NCI-H1105 treated with DMSO at 0.1 percent for 48 hours (cell line): ENCODE results near the gene PALS1.
A peak's percentile ranks its signal among the peaks of the same experiment; 100 is the strongest.
"Not testable (repeated sequence)": the region's sequence is repeated elsewhere in the genome, so short reads cannot be mapped to it uniquely, and the experiment has no call there.

Experiments
- DNase-seq: peaks from one replicate; lab custom pipeline; 2025; lab: John Stamatoyannopoulos, UW

Gene PALS1

DNA sequence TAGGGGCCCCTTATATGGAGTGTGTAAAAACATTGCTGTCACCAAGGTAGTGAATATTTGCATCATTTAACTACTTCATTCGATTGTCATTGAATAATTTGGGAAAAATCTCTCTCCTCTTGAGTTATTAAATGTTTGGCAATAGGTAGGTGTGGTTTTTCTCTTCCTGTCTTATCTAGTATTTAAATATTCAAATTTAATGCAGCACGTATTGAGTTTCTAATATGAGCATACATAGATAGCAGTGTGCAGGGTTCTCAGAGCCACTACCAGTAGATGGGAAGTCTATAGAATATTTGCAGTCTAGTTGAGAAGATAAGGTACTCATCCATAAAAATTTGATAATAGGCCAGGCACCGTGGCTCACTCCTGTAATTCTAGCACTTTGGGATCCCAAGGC is 16.7 kb downstream of the PALS1 start:
- DNase-seq = no peak

DNA sequence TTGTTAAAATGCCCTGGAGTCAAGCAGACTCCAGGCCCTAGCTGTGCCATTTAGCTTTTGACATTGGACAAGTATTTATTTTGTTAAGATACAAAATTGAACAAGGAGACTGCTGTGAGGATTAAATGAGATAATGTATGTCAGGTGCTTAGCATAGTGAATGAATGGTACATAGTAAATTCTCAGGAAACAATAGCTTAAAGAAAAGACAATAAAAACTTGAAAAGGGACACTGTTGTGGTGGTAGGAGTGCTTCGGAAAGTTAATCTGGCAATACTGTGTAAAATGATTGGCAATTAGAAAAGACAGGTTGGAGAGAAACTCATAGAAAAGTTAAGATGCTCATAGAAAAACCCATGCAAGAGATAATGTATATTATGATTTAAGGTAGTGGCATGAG is 19.7 kb downstream of the PALS1 start:
- DNase-seq = no peak

DNA sequence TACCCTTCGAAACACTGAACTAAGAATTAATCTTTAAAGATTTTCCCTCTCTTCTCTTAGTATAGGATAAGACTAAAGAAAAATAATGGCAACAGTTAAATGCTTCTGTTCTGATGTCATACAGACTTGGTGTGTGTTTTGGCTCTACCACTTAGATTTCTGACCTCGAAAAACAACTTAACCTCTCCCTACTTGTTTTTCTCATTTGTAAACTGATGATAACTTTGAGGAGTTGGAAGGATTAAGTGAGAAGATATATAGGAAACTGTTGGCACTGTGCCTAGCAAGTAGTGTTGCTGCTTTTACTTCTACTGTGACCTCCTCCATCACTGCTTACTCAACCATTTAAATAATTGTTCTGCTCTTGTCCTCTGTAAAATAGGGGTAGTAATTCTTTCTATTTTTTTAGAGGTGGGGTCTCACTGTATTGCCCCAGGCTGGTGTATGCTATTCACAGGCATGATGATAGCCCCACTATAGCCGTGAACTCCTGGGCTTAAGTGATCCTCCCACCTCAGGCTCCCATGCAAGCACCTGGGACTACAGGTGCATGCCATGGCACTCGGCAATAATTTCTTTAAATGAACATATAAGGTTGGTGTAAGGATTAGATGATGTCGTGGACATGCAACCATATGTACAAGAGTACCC is 22.4 kb downstream of the PALS1 start:
- no peak for DNase-seq

DNA sequence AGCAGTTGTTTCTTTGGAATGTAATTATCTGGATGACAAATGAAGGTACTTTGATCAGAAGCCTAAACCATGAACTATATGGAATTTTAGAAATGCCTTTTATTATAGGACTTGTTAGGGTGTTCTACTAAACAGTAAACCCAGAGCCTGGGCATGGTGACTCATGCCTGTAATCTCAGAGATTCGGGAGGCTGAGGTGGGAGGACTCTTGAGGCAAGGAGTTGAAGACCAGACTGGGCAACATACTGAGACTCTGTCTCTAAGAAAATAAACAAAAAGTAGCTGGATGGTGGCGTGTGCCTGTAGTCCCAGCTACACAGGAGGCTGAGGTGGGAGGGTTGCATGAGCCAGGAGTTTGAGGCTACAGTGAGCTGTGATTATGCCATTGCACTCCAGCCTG is 23.9 kb downstream of the PALS1 start:
- DNase-seq = no peak

DNA sequence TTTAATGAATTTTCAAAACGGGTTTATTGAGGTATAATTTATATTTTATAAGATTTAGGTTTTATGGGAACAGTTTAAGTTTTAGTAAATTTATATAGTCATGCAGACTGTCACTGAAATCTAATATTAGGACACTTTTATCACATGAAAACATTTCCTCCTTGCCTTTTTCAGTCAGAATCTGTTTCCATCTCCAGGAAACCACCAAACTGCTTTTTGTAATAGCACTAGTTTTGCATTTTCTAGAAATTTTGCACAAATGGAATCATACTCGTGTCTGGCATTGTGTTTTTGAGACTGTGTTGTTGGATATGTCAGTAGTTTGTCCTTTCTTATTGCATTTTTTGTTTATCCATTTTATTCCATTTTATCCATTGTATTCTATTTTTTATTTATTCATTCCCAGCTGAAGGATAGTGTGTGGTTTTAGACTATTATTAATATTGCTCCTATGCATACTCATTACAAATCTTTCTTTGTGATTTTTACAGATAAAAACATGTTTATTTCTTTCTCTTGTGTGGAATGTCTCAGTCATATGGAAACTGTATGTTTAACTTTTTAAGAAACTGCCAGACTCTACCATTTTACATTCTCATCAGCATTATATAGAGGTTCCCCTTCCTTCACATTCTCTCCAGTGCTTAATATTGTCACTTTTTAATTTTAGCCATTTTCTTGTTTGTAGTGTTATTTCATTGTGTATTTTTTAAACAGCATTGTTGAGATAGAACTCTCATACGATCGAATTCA is 26.5 kb downstream of the PALS1 start:
- DNase-seq = no peak

DNA sequence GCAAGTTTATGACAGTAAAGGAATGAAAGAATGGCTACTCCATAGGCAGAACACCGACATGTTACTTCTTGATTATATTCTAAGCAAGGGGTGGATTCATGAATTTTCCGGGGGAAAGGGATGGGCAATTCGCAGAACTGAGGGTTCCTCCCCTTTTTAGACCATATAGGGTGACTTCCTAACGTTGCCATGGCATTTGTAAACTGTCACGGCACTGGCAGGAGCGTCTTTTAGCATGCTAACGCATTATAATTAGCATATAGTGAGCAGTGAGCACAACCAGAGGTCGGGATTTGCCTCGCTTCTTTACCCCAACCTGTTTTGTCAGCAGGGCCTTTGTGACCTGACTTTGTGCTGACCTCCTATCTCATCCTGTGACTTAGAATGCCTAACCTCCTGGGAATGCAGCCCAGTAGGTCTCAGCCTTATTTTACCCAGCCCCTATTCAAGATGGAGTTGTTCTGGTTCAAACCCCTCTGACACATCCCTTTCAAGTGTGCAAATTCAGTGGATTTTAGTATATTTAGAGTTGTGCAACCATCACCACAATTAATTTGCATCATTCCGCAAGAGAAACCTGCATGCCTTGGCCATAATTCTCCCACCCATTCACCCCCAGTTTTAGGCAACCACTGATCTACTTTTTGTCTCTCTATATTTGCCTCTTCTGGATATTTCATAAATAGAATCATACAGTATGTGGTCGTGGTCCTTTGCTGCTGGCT is 27.4 kb downstream of the PALS1 start:
- no peak for DNase-seq

DNA sequence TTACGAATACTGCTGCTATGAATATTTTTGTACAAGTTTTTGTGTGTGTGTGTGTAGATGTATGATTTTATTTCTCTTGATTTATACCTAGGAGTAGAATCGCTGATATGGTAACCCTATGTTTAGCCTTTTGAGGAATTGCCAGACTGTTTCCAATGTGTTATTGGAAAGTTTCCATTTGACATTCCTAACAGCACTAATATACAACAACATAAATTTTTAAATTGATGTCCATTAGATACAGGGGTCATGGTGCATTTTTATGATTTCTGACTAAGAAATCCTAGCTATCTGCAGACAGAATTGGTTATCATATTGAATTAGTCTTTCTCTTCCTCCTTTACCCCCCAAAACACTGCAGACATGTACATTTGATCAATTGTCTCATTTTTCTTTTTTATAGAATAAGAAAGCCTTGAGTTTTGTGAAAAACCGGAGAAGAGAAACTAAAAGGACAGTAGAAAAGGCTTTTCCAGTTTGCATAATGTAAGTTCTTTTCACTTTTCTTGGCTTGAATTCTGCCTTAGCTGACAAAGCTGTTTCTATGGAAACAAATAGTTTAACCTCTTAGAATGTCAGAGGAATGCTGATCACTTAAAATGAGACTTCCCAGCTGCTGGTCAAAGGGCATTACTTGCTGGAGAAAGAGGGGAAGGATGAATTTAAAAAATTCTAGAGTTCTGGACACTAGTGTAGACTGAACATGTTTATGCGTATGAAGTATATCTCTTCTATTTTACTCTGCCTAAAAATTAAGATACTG is 28.2 kb downstream of the PALS1 start:
- DNase-seq = no peak

DNA sequence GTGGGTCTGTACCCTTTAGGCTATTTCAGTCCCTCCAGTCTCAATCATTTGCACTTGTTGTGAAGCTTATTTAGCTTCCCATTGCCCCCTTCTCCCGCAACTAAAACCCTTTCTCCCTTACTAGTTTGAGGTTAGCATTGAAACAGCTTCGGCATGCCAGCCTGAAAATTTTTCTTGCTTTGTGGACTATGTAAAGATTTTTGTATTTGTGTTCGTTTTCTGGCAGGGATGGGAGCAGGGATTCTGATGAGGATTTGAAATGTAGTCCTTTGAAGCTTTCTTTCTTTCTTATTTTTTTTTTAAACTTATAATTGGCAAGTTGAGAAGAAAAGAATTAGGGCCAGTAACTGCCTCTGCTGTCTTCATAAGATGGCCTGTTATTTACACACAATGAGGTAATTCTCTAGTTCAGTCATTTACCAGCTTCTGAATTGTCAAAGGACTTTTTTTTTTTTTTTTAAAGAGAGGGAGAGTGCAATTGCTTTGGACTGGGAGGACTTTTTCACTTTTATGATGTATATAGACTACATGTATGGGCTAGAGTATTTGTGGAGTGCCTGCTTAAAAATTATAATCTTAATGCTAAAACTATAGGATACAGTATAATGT is 29.0 kb downstream of the PALS1 start:
- DNase-seq = no peak

DNA sequence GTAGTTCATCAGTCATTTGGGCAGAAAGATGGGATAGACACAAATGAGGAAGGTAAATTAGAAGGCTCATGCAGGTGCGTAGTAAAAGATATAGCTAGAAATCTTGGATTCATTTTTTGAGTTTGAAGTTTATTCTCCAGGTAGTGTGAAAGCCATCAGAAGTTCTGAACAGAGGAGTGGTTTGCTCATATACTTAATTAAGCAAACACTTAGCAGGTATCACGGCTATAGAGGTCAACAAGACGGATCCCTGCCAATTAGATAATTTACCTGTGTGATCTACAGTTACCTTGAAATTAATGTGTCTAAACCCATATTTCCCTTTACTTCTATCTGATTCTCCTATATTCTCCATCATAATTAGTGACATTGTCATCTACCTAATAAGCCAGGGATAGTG is 29.7 kb downstream of the PALS1 start:
- DNase-seq = no peak

DNA sequence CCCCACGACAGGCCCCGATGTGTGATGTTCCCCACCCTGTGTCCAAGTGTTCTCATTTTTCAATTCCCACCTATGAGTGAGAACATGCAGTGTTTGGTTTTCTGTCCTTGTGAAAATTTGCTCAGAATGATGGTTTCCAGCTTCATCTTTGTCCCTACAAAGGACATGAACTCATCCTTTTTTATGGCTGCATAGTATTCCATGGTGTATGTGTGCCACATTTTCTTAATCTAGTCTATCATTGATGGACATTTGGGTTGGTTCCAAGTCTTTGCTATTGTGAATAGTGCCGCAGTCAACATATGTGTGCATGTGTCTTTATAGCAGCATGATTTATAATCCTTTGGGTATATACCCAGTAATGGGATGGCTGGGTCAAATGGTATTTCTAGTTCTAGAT is 32.0 kb downstream of the PALS1 start:
- not testable (repeated sequence) for DNase-seq

DNA sequence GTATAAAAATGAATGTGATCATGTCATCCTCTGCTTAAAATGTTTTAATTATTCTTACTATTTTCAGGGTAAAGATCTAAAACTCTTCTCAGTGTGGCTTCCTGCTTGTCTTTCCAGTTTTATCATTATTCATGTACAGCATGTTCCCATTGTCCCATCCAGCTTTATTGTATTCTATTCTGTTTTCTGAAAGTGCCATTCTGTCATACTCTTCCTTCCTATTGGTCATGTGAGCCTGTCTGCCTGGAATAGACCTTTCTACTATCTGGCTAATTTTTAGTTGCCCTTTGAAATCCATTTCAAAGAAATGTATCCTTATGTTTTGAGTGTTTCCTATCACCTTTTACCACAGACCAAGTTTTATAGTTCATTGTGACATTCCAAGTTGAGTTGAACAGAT is 34.9 kb downstream of the PALS1 start:
- no peak for DNase-seq

DNA sequence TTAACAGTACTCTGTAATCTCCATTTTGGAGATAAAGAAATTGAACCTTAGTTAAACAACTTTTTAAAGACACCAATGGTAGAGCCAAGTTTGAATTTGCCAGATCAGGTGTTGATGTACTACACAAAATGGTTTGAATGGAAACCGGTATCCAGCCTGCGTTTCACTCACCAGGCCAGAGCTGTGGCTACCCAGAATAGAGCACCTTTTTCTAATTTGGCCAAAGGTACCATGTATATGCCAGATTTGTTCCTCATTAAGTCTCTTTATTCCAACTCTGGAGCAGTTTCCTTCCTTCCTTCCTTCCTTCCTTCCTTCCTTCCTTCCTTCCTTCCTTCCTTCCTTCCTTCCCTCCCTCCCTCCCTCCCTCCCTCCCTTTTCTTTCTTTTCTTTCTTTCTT is 39.3 kb downstream of the PALS1 start:
- no peak for DNase-seq

DNA sequence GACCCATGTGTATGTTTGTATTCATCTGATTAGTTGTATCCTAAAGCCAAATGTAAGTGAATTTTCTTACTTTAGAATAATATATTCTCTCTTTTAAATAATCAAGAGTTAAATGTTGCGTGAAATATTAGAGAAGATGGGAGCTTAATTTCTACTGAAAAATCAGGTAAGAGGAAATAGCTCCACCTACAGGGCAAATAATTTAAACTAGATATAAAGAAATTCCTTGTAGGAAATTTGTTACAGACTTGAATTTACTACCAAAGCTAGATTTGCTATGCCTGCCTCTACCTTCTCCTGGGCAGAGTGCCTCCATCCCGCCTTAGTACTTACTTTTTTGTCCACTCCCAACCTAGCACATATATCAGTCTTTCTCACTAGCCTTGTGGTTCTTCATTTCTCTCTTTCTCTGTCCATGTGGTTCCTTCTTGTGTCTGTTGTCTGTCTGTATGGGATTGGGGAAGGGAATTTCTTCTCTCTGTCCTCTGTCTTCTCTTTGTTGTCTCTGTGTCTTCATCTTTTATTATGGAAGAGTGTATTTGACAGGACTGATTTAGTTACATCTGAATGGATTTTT is 44.7 kb downstream of the PALS1 start:
- peak; percentile 62 for DNase-seq
